ENCODE measurements around the gene GFOD2. TPM values are rescaled to one million over a fixed set of nuclear protein-coding genes. Genes with fewer than 3 reads are reported as not detected.
A peak's percentile ranks its signal among the peaks of the same experiment; 100 is the strongest.

GFOD2 gene
- total RNA-seq, 1 experiment from 2014 or later, result 19.0 TPM

- Mint-ChIP-seq H3K36me3 (ENCODE audit: insufficient read depth, unreplicated experiment) (peaks cover 6% of the 10 kb centered on the region), H3K9me3 (ENCODE audit: unreplicated experiment) (no peaks in the 10 kb centered on the region), H3K27me3 (ENCODE audit: insufficient read depth, unreplicated experiment) (peaks cover 26% of the 10 kb centered on the region), H3K4me3 (ENCODE audit: unreplicated experiment) (peak overlapping the region; percentile 26), H3K4me1 (ENCODE audit: insufficient read depth, unreplicated experiment) (peaks cover under 1% of the 10 kb centered on the region), H3K27ac (ENCODE audit: low read depth, unreplicated experiment) (no peak overlapping the region)
- no peak for DNase-seq (ENCODE audit: unreplicated experiment)
- ChIA-PET POLR2A (no interaction called here), CTCF (no interaction called here)
- BruUV-seq (replicated peaks), result no TSS peak
- TF ChIP-seq, protein P1, sequence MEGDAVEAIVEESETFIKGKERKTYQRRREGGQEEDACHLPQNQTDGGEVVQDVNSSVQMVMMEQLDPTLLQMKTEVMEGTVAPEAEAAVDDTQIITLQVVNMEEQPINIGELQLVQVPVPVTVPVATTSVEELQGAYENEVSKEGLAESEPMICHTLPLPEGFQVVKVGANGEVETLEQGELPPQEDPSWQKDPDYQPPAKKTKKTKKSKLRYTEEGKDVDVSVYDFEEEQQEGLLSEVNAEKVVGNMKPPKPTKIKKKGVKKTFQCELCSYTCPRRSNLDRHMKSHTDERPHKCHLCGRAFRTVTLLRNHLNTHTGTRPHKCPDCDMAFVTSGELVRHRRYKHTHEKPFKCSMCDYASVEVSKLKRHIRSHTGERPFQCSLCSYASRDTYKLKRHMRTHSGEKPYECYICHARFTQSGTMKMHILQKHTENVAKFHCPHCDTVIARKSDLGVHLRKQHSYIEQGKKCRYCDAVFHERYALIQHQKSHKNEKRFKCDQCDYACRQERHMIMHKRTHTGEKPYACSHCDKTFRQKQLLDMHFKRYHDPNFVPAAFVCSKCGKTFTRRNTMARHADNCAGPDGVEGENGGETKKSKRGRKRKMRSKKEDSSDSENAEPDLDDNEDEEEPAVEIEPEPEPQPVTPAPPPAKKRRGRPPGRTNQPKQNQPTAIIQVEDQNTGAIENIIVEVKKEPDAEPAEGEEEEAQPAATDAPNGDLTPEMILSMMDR (IDR thresholded peaks at IDR 0.05; ENCODE audit: unreplicated experiment), result no peak
- intact Hi-C loops (cut with micrococcal nuclease), result no loop called here
These were observed 65.2 kb downstream of the GFOD2 start for GRCh38 chr16:67653789-67654402.

DNA sequence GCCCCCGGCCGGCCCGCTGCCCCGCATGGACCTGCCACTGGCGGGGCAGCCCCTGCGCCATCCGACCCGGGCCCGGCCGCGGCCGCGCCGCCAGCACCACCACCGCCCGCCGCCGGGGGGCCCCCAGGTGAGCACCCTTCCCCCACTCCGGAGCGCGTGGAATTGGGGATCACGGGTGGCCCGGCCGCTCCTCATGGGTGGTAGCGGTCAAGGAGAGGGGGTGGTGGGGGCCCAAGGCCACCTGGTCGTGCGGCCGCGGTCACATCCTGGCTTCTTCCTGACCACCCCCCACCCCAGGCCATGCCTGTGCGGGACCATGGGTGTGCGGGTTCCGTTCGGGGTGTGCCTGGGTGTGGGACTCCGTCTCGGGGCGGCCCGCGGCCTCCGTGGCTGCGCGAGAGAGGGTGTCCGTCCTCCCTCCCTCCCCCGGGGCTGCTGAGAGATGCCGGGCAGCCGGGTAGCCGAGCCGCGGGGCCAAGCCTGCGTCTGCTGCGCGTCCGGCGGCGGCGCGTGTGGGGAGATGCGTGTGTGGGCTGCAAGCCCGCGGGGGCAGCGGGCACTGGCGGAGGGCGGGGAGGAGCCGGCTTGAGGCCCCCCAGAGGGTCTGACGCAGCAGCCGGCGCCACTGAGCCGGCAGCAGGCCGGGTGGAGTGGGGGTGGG, 65.9 kb downstream of the GFOD2 start:
- POLR2A ChIA-PET, result no interaction called here
- intact Hi-C loops (cut with micrococcal nuclease), result no loop called here
- H3K27me3 Mint-ChIP-seq (ENCODE audit: insufficient read depth, unreplicated experiment), result peaks cover 26% of the 10 kb centered on the region
- H3K4me1 Mint-ChIP-seq (ENCODE audit: insufficient read depth, unreplicated experiment), result no peaks in the 10 kb centered on the region
- CTCF ChIA-PET, result interaction anchor here (0.6 kb wide), 1 partner anchor 132 kb away, joined by 3 read pairs; no protein-coding TSS in a partner anchor
- TF ChIP-seq, protein P1 (IDR thresholded peaks at IDR 0.05; ENCODE audit: unreplicated experiment), result peak; percentile 11
- H3K36me3 Mint-ChIP-seq (ENCODE audit: insufficient read depth, unreplicated experiment), result peaks cover 6% of the 10 kb centered on the region
- peak overlapping the region; percentile 26 for H3K4me3 Mint-ChIP-seq (ENCODE audit: unreplicated experiment)
- BruUV-seq (replicated peaks), result no TSS peak
- H3K27ac Mint-ChIP-seq (ENCODE audit: low read depth, unreplicated experiment), result no peak overlapping the region
- DNase-seq (ENCODE audit: unreplicated experiment), result no peak
- no peaks in the 10 kb centered on the region for H3K9me3 Mint-ChIP-seq (ENCODE audit: unreplicated experiment)

DNA sequence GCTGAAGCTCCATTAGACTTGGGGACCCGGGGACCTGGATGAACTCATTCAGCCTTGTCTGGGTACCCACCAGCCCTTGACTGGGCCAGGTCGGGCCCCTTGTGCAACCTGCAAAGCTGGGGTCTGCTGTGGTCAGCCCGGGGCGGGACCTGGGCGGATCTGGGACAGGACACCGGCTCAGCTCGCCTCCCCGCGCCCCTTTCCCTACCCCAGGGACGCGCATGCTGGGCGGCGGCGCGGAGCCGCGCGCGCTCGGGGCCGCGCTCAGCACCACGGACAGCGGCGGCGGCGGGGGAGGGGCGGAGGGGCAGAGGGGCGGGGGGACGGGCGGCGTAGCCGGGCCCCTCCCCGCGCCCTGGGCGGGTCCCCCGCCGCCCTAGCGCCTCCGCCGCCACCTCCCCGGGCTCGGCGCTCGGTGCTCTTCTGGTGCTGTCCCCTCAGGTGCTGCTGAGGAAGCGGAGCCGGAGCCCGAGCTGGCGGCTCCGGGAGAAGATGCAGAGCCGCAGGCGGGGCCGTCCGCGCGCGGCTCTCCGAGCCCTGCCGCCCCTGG, 66.5 kb downstream of the GFOD2 start:
- CTCF ChIA-PET, result interaction anchor here (0.6 to 1.0 kb wide), 4 partner anchors 58 to 205 kb away, joined by 3 read pairs; no protein-coding TSS in a partner anchor
- DNase-seq (ENCODE audit: unreplicated experiment), result no peak
- Mint-ChIP-seq H3K36me3 (ENCODE audit: insufficient read depth, unreplicated experiment) (peaks cover 6% of the 10 kb centered on the region), H3K4me3 (ENCODE audit: unreplicated experiment) (peak overlapping the region; percentile 46), H3K9me3 (ENCODE audit: unreplicated experiment) (no peaks in the 10 kb centered on the region), H3K27ac (ENCODE audit: low read depth, unreplicated experiment) (no peak overlapping the region), H3K4me1 (ENCODE audit: insufficient read depth, unreplicated experiment) (no peaks in the 10 kb centered on the region), H3K27me3 (ENCODE audit: insufficient read depth, unreplicated experiment) (peaks cover 26% of the 10 kb centered on the region)
- intact Hi-C loops (cut with micrococcal nuclease), result no loop called here
- POLR2A ChIA-PET, result interaction anchor here (0.9 kb wide), 1 partner anchor 55 kb away, joined by 3 read pairs; no protein-coding TSS in a partner anchor
- TF ChIP-seq, protein P1 (IDR thresholded peaks at IDR 0.05; ENCODE audit: unreplicated experiment), result no peak
- no TSS peak for BruUV-seq (replicated peaks)

GRCh38 chr16:67651847-67652246, 67.3 kb downstream of the GFOD2 start:
- TF ChIP-seq, protein P1 (IDR thresholded peaks at IDR 0.05; ENCODE audit: unreplicated experiment), result no peak
- Mint-ChIP-seq H3K9me3 (ENCODE audit: unreplicated experiment) (no peaks in the 10 kb centered on the region), H3K27ac (ENCODE audit: low read depth, unreplicated experiment) (no peak overlapping the region), H3K27me3 (ENCODE audit: insufficient read depth, unreplicated experiment) (peaks cover 26% of the 10 kb centered on the region), H3K4me1 (ENCODE audit: insufficient read depth, unreplicated experiment) (no peaks in the 10 kb centered on the region), H3K4me3 (ENCODE audit: unreplicated experiment) (peak overlapping the region; percentile 46), H3K36me3 (ENCODE audit: insufficient read depth, unreplicated experiment) (peaks cover 6% of the 10 kb centered on the region)
- POLR2A ChIA-PET, result interaction anchor here (0.7 to 1.1 kb wide), 3 partner anchors 10 to 136 kb away, joined by 3 read pairs; no protein-coding TSS in a partner anchor
- no peak for DNase-seq (ENCODE audit: unreplicated experiment)
- intact Hi-C loops (cut with micrococcal nuclease), result no loop called here
- CTCF ChIA-PET, result interaction anchor here (0.6 to 1.0 kb wide), 4 partner anchors 57 to 204 kb away, joined by 3 read pairs; no protein-coding TSS in a partner anchor
- no TSS peak for BruUV-seq (replicated peaks)
